ENCODE measurements around the gene FSTL4. TPM values are rescaled to one million over a fixed set of nuclear protein-coding genes. Genes with fewer than 3 reads are reported as not detected.

Gene FSTL4
- polyA plus RNA-seq, 1 of the 3 experiments (the other 2 are of a cell fraction): not detected

- CTCF ChIA-PET: no interaction called here
- 42% methylated on average over 10 of the region's 10 CpGs for WGBS (ENCODE audit: low lambda C conversion rate)
- no peak for DNase-seq
Observed at GRCh38 chr5:133390416-133391353, 221.7 kb downstream of the FSTL4 start.

More at GRCh38 chr5:133390416-133391353, 221.7 kb downstream of the FSTL4 start:
- Histone ChIP-seq H3K79me2 (ENCODE audit: insufficient read depth) (no peaks in the 10 kb centered on the region), H3K27me3 (ENCODE audit: insufficient read depth) (no peaks in the 10 kb centered on the region; the same call in 1 of the 2 replicates), H3F3A (replicated peaks; ENCODE audit: insufficient read depth) (no peaks in the 10 kb centered on the region), H3K4me3 (ENCODE audit: low read depth in 2 of 2, low read length in 1 of 2) (no peak overlapping the region), H3K4me2 (no peak overlapping the region), H3K9me2 (no peaks in the 10 kb centered on the region), H3K27ac (ENCODE audit: low read depth in 2 of 2, low read length in 1 of 2) (no peak overlapping the region), H2AFZ (ENCODE audit: low read depth) (no peak overlapping the region), H3K9me3 (no peaks in the 10 kb centered on the region), H3K36me3 (replicated peaks in 1 of 2; ENCODE audit: control insufficient read depth in 1 of 2, insufficient read depth in 2 of 2, low read length in 1 of 2) (no peaks in the 10 kb centered on the region), H4K20me1 (ENCODE audit: insufficient read depth) (no peaks in the 10 kb centered on the region), H3K4me1 (ENCODE audit: control insufficient read depth in 1 of 2, insufficient read depth in 2 of 2, low read depth in 1 of 2, low read length in 1 of 2) (no peaks in the 10 kb centered on the region), H3K9ac (no peak overlapping the region)
- POLR2A ChIA-PET: no interaction called here
- TF ChIP-seq FOSL2 (IDR thresholded peaks at IDR 0.05; ENCODE audit: borderline replicate concordance, low read depth) (no peak), GABPA (IDR thresholded peaks at IDR 0.05; ENCODE audit: low read depth) (no peak), RCOR1 (IDR thresholded peaks at IDR 0.05; ENCODE audit: low read length) (no peak), USF2 (IDR thresholded peaks at IDR 0.05; ENCODE audit: borderline replicate concordance, low read depth, low read length) (no peak), FOXJ3 (CRISPR knock-in tag; IDR thresholded peaks at IDR 0.05) (no peak), MEF2A (IDR thresholded peaks at IDR 0.05; ENCODE audit: borderline replicate concordance, low read depth) (no peak), RXRA (IDR thresholded peaks at IDR 0.05; ENCODE audit: borderline replicate concordance, low read depth) (no peak), TCF12 (IDR thresholded peaks at IDR 0.05) (no peak), TAF1 (IDR thresholded peaks at IDR 0.05; ENCODE audit: borderline replicate concordance, low read depth, low read length) (no peak), ZBTB33 (IDR thresholded peaks at IDR 0.05; ENCODE audit: borderline replicate concordance, low read depth) (no peak), PBX3 (IDR thresholded peaks at IDR 0.05) (no peak), CHD2 (IDR thresholded peaks at IDR 0.05; ENCODE audit: low read length, partially characterized antibody) (no peak), TEAD4 (IDR thresholded peaks at IDR 0.05; ENCODE audit: borderline replicate concordance, insufficient read depth) (no peak), MAX (IDR thresholded peaks at IDR 0.05; ENCODE audit: low read depth) (no peak), ELF1 (IDR thresholded peaks at IDR 0.05) (no peak), REST (IDR thresholded peaks at IDR 0.05; ENCODE audit: low read depth, low read length) (no peak), IRF3 (IDR thresholded peaks at IDR 0.05; ENCODE audit: low read depth, low read length) (no peak), RAD21 (IDR thresholded peaks at IDR 0.05; ENCODE audit: low read length) (no peak), YY1 (IDR thresholded peaks at IDR 0.05; ENCODE audit: low read depth) (no peak), GATA2 (CRISPR knock-in tag; IDR thresholded peaks at IDR 0.05) (no peak)

Data from SK-N-SH (cell line).